Measurements from ENCODE around the gene TFEC. TPM values are rescaled to one million over a fixed set of nuclear protein-coding genes. Genes with fewer than 3 reads are reported as not detected.
"Not testable (repeated sequence)": the region's sequence is repeated elsewhere in the genome, so short reads cannot be mapped to it uniquely, and the experiment has no call there.

Gene TFEC
- total RNA-seq, 3 donors from 2014 or later, result 2.3 to 3.8 (median 2.8) TPM

DNA sequence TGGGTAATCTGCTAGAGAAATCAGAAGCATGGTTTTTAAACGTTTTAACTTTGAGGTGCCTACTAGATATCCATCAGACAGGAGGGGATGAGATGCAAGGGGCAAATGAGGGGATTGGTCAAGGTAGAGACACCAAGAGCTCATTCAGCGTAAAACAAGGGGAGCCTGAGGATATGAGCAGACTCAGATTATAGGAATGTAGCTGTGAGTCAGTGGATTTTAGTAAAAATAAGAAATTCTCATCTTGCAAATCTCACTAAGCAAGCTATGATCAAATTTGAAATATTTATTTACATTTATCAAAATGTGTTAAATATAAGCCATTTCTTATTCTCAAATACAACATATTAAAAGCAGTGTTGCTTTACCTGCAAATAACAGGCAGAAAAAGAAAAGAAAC lies 21.4 kb upstream of the TFEC start:
- intact Hi-C loops (cut with DNase I, micrococcal nuclease), result no loop called here

DNA sequence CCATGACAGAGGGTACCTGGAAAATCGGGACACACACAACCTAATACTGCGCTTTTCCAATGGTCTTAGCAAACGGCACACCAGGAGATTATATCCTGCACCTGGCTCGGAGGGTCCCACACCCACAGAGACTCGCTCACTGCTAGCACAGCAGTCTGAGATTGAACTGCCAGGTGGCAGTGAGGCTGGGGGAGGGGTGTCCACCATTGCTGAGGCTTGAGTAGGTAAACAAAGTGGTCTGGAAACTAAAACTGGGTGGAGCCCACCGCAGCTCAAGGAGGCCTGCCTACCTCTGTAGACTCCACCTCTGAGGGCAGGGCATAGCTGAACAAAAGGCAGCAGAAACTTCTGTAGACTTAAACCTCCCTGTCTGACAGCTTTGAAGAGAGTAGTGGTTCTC lies 16.7 kb upstream of the TFEC start:
- DNase-seq; H3K4me3 ChIP-seq; ATAC-seq; H3K4me1 ChIP-seq (ENCODE audit: low read depth); H3K9me3 ChIP-seq; intact Hi-C loops (cut with DNase I, micrococcal nuclease); H3K36me3 ChIP-seq (ENCODE audit: low read depth): not testable (repeated sequence)

More for the DNA sequence above, 21.4 kb upstream of the TFEC start:
- Histone ChIP-seq H3K4me3 (no peak overlapping the region), H3K9me3 (no peaks in the 10 kb centered on the region), H3K4me1 (ENCODE audit: low read depth) (no peaks in the 10 kb centered on the region), H3K36me3 (ENCODE audit: low read depth) (no peaks in the 10 kb centered on the region)
- TF ChIP-seq, protein P1, sequence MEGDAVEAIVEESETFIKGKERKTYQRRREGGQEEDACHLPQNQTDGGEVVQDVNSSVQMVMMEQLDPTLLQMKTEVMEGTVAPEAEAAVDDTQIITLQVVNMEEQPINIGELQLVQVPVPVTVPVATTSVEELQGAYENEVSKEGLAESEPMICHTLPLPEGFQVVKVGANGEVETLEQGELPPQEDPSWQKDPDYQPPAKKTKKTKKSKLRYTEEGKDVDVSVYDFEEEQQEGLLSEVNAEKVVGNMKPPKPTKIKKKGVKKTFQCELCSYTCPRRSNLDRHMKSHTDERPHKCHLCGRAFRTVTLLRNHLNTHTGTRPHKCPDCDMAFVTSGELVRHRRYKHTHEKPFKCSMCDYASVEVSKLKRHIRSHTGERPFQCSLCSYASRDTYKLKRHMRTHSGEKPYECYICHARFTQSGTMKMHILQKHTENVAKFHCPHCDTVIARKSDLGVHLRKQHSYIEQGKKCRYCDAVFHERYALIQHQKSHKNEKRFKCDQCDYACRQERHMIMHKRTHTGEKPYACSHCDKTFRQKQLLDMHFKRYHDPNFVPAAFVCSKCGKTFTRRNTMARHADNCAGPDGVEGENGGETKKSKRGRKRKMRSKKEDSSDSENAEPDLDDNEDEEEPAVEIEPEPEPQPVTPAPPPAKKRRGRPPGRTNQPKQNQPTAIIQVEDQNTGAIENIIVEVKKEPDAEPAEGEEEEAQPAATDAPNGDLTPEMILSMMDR (IDR thresholded peaks at IDR 0.05), result no peak
- DNase-seq (no peak), ATAC-seq (no peak)

DNA sequence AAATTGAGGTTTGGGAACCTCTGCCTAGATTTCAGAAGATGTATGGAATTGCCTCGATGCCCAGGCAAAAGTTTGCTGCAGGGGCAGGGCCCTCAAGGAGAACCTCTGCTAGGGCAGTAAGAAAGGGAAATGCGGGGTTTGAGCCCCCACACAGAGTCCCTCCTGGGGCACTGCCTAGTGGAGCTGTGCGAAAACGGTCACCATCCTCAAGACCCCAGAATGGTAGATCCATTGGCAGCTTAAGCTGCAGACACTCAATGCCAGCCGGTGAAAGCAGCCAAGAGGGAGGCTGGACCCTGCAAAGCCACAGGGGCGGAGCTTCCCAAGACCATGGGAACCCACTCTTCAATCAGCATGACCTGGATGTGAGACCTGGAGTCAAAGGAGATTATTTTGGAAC lies 15.0 kb upstream of the TFEC start:
- intact Hi-C loops (cut with DNase I, micrococcal nuclease), result no loop called here
- DNase-seq (peak in 1 of 3 donors; percentile 22), ATAC-seq (no peak)
- TF ChIP-seq, protein P1 (IDR thresholded peaks at IDR 0.05), result no peak
- no peak overlapping the region for H3K4me3 ChIP-seq
- H3K9me3 ChIP-seq, result no peaks in the 10 kb centered on the region
- no peaks in the 10 kb centered on the region for H3K4me1 ChIP-seq (ENCODE audit: low read depth)
- H3K36me3 ChIP-seq (ENCODE audit: low read depth), result no peaks in the 10 kb centered on the region

DNA sequence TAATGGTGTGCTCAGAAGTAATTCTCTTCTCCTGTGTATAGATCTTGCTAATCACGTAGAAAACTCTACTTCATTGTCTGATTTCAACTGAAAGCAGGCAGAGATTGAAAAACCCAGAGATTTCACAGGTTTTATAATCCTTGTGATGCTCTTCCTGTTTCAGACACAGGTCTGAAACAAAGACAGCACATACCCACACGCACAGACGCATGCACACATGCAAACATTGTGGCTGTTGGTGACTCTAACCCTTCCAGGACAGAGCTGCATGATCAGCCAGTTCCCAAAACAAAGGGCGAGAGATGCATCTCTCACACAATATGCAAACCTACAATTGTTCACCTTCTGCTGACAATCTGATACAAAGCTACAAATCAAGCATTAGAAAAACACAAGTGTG lies 11.1 kb upstream of the TFEC start:
- ATAC-seq (no peak), DNase-seq (no peak)
- TF ChIP-seq, protein P1 (IDR thresholded peaks at IDR 0.05), result no peak
- no peaks in the 10 kb centered on the region for H3K4me1 ChIP-seq (ENCODE audit: low read depth)
- H3K4me3 ChIP-seq, result no peak overlapping the region
- H3K9me3 ChIP-seq, result no peaks in the 10 kb centered on the region
- intact Hi-C loops (cut with DNase I, micrococcal nuclease), result no loop called here
- H3K36me3 ChIP-seq (ENCODE audit: low read depth), result no peaks in the 10 kb centered on the region

DNA sequence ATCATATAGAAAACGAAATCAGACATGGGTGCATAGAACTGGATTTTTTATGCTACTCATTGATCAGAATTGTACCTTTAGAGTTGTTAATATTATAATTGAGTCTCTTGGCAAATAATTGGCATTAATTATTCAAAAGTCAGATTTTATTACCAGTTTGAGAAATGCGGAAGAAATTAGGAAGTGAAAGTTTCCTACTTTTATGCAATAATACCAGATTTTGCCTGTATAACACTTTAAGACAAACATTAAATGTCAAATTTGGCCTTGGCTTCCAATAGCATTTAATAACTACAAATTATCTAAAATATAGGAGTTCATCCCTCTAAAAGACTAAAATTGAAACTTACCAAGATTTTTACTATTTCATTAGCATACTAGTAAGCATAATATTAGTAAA lies 6.8 kb upstream of the TFEC start:
- DNase-seq, result no peak
- no peaks in the 10 kb centered on the region for H3K4me1 ChIP-seq (ENCODE audit: low read depth)
- no peak overlapping the region for H3K4me3 ChIP-seq
- H3K36me3 ChIP-seq (ENCODE audit: low read depth), result no peaks in the 10 kb centered on the region
- TF ChIP-seq, protein P1 (IDR thresholded peaks at IDR 0.05), result no peak
- intact Hi-C loops (cut with DNase I, micrococcal nuclease), result no loop called here
- no peak for ATAC-seq
- no peaks in the 10 kb centered on the region for H3K9me3 ChIP-seq

DNA sequence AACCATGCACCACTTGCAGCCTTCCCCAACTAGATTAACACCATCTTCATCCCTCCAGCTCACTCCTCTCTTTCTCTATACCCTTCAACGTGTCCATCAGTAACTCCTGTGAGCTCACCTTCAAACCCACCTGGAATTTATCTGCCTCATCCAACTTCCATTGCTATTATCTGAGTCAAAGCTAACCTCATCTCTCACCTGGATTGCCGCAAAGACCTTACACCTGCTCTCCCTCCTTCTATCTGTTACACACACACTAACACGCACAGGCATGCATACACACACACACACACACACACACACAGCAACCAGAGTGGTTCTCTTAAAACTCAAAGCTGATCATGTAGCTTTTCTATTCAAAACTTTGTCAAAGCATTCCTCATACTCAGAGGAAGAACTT lies 3.8 kb upstream of the TFEC start:
- H3K9me3 ChIP-seq, result no peaks in the 10 kb centered on the region
- H3K4me1 ChIP-seq (ENCODE audit: low read depth), result no peaks in the 10 kb centered on the region
- TF ChIP-seq, protein P1 (IDR thresholded peaks at IDR 0.05), result no peak
- no peaks in the 10 kb centered on the region for H3K36me3 ChIP-seq (ENCODE audit: low read depth)
- intact Hi-C loops (cut with DNase I, micrococcal nuclease), result no loop called here
- no peak overlapping the region for H3K4me3 ChIP-seq
- no peak for DNase-seq
- ATAC-seq, result no peak
